AG10803 (cell line): ENCODE measurements around the gene HOXB5.

Source experiments
- DNase-seq: peaks from one replicate; pipeline ENCODE4 v3.0.0; 2010; ENCODE audit warnings: low read depth
- H3K4me3 ChIP-seq: 2 replicates; pipeline ENCODE4 v1.5.1; 2011; ENCODE audit warnings: mild to moderate bottlenecking, low read length, control low read depth
- CTCF ChIP-seq: conservative IDR thresholded peaks from 2 replicates; pipeline ENCODE4 v1.5.1; 2011; ENCODE audit warnings: mild to moderate bottlenecking, low read length, control low read depth, inconsistent platforms

HOXB5 gene

GRCh38 chr17:48566717-48567116 is 26.9 kb downstream of the HOXB5 start:
- no peak for TF ChIP-seq CTCF
- DNase-seq: no peak
- no peak overlapping the region for H3K4me3 ChIP-seq

GRCh38 chr17:48565925-48566710 is 27.5 kb downstream of the HOXB5 start:
- no peak for DNase-seq
- TF ChIP-seq CTCF: no peak
- H3K4me3 ChIP-seq: no peak overlapping the region; the same call in 1 of the 2 replicates

- H3K4me3 ChIP-seq: peak overlapping the region; percentile 60
- DNase-seq: no peak
- TF ChIP-seq CTCF: no peak
These were observed 28.5 kb downstream of the HOXB5 start for GRCh38 chr17:48565022-48565554.

GRCh38 chr17:48564188-48565021 is 29.2 kb downstream of the HOXB5 start:
- TF ChIP-seq CTCF: no peak
- peak overlapping the region; percentile 60 for H3K4me3 ChIP-seq
- no peak for DNase-seq

GRCh38 chr17:48563867-48564187 is 29.8 kb downstream of the HOXB5 start:
- TF ChIP-seq CTCF: no peak
- H3K4me3 ChIP-seq: peak overlapping the region; percentile 60
- DNase-seq: no peak

GRCh38 chr17:48563385-48563838 is 30.2 kb downstream of the HOXB5 start:
- TF ChIP-seq CTCF: no peak
- no peak for DNase-seq
- peak overlapping the region; percentile 60 for H3K4me3 ChIP-seq
